BLaER1 (cell line): Measurements from ENCODE around the gene DEXI.
"Not testable (repeated sequence)": the region's sequence is repeated elsewhere in the genome, so short reads cannot be mapped to it uniquely, and the experiment has no call there.

Experiments used
- H3K27ac ChIP-seq: shearing (Covaris generic); formaldehyde crosslinking; 2 replicates; pipeline ENCODE4 v1.8.1; 2022
- H3K27me3 ChIP-seq: shearing (Covaris generic); formaldehyde crosslinking; 2 replicates; pipeline ENCODE4 v1.8.1; 2022
- H3K36me3 ChIP-seq: shearing (Covaris generic); formaldehyde crosslinking; 2 replicates; pipeline ENCODE4 v1.8.1; 2022
- H3K4me1 ChIP-seq: shearing (Covaris generic); formaldehyde crosslinking; 2 replicates; pipeline ENCODE4 v1.8.1; 2022
- H3K4me2 ChIP-seq: shearing (Covaris generic); formaldehyde crosslinking; 2 replicates; pipeline ENCODE4 v1.8.1; 2022
- H3K4me3 ChIP-seq: shearing (Covaris generic); formaldehyde crosslinking; 2 replicates; pipeline ENCODE4 v1.8.1; 2022
- H3K9ac ChIP-seq: shearing (Covaris generic); formaldehyde crosslinking; 2 replicates; pipeline ENCODE4 v1.8.1; 2022
- H3K9me3 ChIP-seq: shearing (Covaris generic); formaldehyde crosslinking; 2 replicates; pipeline ENCODE4 v1.8.1; 2022
- H4K20me1 ChIP-seq: shearing (Covaris generic); formaldehyde crosslinking; 2 replicates; pipeline ENCODE4 v1.8.1; 2022
- Cebpa-rat ChIP-seq: shearing (Covaris generic); IDR thresholded peaks from 2 replicates; pipeline ENCODE4 v1.8.1; 2022

DEXI gene

GRCh38 chr16:10944249-10945064 is 2.2 kb upstream of the DEXI start, which contains the start of gene CLEC16A:
Gene CLEC16A (plus strand): TSS chr16:10944564. CDS start chr16:10944718, 154 bp downstream.
- Histone ChIP-seq H3K27me3 (no peaks in the 10 kb centered on the region), H3K4me3 (peak within 1 kb of the TSS; percentile 80), H3K4me2 (peak within 1 kb of the TSS; percentile 86), H3K9me3 (no peaks in the 10 kb centered on the region), H3K4me1 (peaks cover 82% of the 10 kb centered on the region), H3K27ac (peak within 1 kb of the TSS; percentile 75), H4K20me1 (peaks cover 63% of the 10 kb centered on the region), H3K36me3 (no peaks in the 10 kb centered on the region), H3K9ac (peak within 1 kb of the TSS; percentile 85)
- no peak for TF ChIP-seq Cebpa-rat

- no peaks in the 10 kb centered on the region for H3K36me3 ChIP-seq
- H3K4me1 ChIP-seq = peaks cover 82% of the 10 kb centered on the region
- H3K9me3 ChIP-seq = no peaks in the 10 kb centered on the region
- H3K4me3 ChIP-seq = peak overlapping the region; percentile 80
- TF ChIP-seq Cebpa-rat = no peak
- no peak overlapping the region for H3K9ac ChIP-seq
- H3K27me3 ChIP-seq = no peaks in the 10 kb centered on the region
- H3K27ac ChIP-seq = no peak overlapping the region
- H3K4me2 ChIP-seq = peak overlapping the region; percentile 86
- peaks cover 65% of the 10 kb centered on the region for H4K20me1 ChIP-seq
Observed at GRCh38 chr16:10943064-10943353, 741 bp upstream of the DEXI start.

- H3K4me3 ChIP-seq = peak overlapping the region; percentile 80
- H3K36me3 ChIP-seq, H3K9me3 ChIP-seq, H3K27me3 ChIP-seq: not testable (repeated sequence)
- H3K4me1 ChIP-seq = peaks cover 82% of the 10 kb centered on the region
- peak overlapping the region; percentile 99 for H3K4me2 ChIP-seq
- peaks cover 70% of the 10 kb centered on the region for H4K20me1 ChIP-seq
- peak overlapping the region; percentile 88 for H3K9ac ChIP-seq
- peak overlapping the region; percentile 85 for H3K27ac ChIP-seq
Observed at GRCh38 chr16:10941935-10942351, 325 bp downstream of the DEXI start.

GRCh38 chr16:10941127-10941933 is 938 bp downstream of the DEXI start:
- H3K4me1 ChIP-seq = peaks cover 82% of the 10 kb centered on the region
- no peaks in the 10 kb centered on the region for H3K27me3 ChIP-seq
- H3K4me3 ChIP-seq = peak overlapping the region; percentile 80
- H3K9me3 ChIP-seq = no peaks in the 10 kb centered on the region
- peak overlapping the region; percentile 88 for H3K9ac ChIP-seq
- H3K27ac ChIP-seq = peak overlapping the region; percentile 85
- no peak for TF ChIP-seq Cebpa-rat
- H3K36me3 ChIP-seq = peaks cover 5% of the 10 kb centered on the region; the same call in 1 of the 2 replicates
- peak overlapping the region; percentile 99 for H3K4me2 ChIP-seq
- peaks cover 70% of the 10 kb centered on the region for H4K20me1 ChIP-seq

GRCh38 chr16:10940501-10941079 is 1.7 kb downstream of the DEXI start:
- no peaks in the 10 kb centered on the region for H3K27me3 ChIP-seq
- peak overlapping the region; percentile 99 for H3K4me2 ChIP-seq
- H3K9ac ChIP-seq = peak overlapping the region; percentile 88
- H4K20me1 ChIP-seq = peaks cover 70% of the 10 kb centered on the region
- peak overlapping the region; percentile 85 for H3K27ac ChIP-seq
- peaks cover 10% of the 10 kb centered on the region for H3K36me3 ChIP-seq
- H3K9me3 ChIP-seq = no peaks in the 10 kb centered on the region
- peak overlapping the region; percentile 80 for H3K4me3 ChIP-seq
- TF ChIP-seq Cebpa-rat = no peak
- H3K4me1 ChIP-seq = peaks cover 82% of the 10 kb centered on the region

GRCh38 chr16:10939649-10940234 is 2.5 kb downstream of the DEXI start:
- Histone ChIP-seq H3K4me3 (peak overlapping the region; percentile 80), H3K36me3 (peaks cover 18% of the 10 kb centered on the region), H3K9me3 (no peaks in the 10 kb centered on the region), H3K27me3 (no peaks in the 10 kb centered on the region), H3K4me2 (peak overlapping the region; percentile 99), H4K20me1 (peaks cover 70% of the 10 kb centered on the region), H3K9ac (peak overlapping the region; percentile 88), H3K27ac (no peak overlapping the region), H3K4me1 (peaks cover 81% of the 10 kb centered on the region)
- no peak for TF ChIP-seq Cebpa-rat

- peak overlapping the region; percentile 80 for H3K4me3 ChIP-seq
- H3K27me3 ChIP-seq = no peaks in the 10 kb centered on the region
- peaks cover 75% of the 10 kb centered on the region for H4K20me1 ChIP-seq
- peaks cover 25% of the 10 kb centered on the region for H3K36me3 ChIP-seq
- peaks cover 87% of the 10 kb centered on the region for H3K4me1 ChIP-seq
- peak overlapping the region; percentile 67 for H3K27ac ChIP-seq
- TF ChIP-seq Cebpa-rat = no peak
- H3K9ac ChIP-seq = peak overlapping the region; percentile 88
- peak overlapping the region; percentile 99 for H3K4me2 ChIP-seq
- no peaks in the 10 kb centered on the region for H3K9me3 ChIP-seq
Observed at GRCh38 chr16:10938796-10939648, 3.2 kb downstream of the DEXI start.

GRCh38 chr16:10938321-10938720 is 3.9 kb downstream of the DEXI start:
- Histone ChIP-seq H3K9me3 (no peaks in the 10 kb centered on the region), H3K4me3 (peak overlapping the region; percentile 51; the same call in 1 of the 2 replicates), H3K27me3 (no peaks in the 10 kb centered on the region), H3K4me2 (peak overlapping the region; percentile 99), H4K20me1 (peaks cover 82% of the 10 kb centered on the region), H3K4me1 (peaks cover 87% of the 10 kb centered on the region), H3K27ac (peak overlapping the region; percentile 67), H3K9ac (peak overlapping the region; percentile 88), H3K36me3 (peaks cover 32% of the 10 kb centered on the region)
- TF ChIP-seq Cebpa-rat = no peak
